SKM-1 treated with dmso at 0.1 percent for 144 hours (cell line): Measurements from ENCODE around the gene FAM20B.
"Not testable (repeated sequence)": the region's sequence is repeated elsewhere in the genome, so short reads cannot be mapped to it uniquely, and the experiment has no call there.

ENCODE experiments used
- DNase-seq: peaks from one replicate; lab custom pipeline; 2025; ENCODE audit not compliant: unreplicated experiment; lab: John Stamatoyannopoulos, UW

FAM20B gene

GRCh38 chr1:179023946-179024650 lies 1.6 kb upstream of the FAM20B start:
- no peak for DNase-seq

GRCh38 chr1:179025975-179026812 lies 500 bp downstream of the FAM20B start:
- DNase-seq, result peak; percentile 71

DNA sequence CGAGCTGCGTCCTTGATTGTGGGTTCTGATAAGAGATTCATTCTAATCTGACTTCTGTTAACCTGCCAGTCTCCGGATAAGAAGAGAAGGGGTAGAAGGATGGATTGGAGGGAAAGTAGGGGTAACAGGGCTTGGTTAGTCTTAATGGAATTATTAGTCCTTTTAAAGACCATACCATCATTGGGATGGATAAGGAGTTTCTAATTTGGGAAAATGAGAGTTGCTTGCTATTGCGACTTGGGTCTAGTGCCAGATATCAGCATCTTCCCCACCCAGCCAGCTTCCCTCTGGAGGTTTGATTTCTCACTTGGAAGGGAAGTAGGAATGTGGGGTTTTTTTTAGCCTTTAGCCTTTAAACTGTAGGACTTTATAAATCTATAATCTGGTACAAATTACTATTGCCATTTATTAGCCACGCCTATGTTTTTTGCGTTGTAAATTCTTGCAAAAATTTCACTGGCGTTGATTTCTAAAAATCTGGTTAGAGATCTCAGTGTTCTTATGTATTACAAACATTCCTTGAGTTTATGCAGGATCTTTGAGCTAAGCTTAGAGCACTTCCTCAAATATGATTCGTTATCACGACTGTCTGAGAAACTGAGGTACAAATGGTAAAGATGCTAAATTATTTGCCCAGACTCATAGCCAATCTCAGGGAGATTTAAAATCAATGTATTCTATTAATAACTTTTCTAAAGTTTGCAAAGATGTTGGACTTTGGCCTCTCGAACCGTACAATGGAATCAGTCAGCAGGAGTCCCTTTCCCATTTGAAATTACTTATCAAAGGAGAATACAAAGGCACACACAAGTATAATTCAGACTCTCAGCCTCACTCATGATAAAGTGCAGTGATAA lies 1.3 kb downstream of the FAM20B start:
- no peak for DNase-seq

DNA sequence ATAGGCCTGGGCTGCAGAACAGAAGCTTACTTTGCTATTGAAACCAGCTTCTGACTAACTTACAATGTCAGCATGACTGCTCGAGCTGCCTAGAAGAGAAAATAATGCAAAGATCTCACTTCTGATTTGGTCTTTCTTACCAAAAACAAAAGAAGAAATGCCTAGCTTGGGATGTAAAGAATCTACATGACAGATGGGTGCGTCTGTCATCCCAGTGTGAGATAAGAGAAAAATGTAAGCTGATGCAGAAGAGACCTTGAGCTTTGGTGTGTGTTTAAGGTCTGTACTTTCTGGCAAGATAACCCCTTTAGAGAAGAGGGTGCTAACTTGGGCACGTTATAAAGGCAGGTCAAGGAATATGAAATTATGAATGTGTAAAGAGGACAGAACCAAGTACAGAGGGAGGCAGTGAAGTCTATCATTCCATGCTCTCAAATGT lies 3.6 kb downstream of the FAM20B start:
- DNase-seq, result no peak

GRCh38 chr1:179030130-179030529 lies 4.4 kb downstream of the FAM20B start:
- no peak for DNase-seq

GRCh38 chr1:179030683-179031082 lies 5.0 kb downstream of the FAM20B start:
- DNase-seq, result no peak

GRCh38 chr1:179031284-179031683 lies 5.6 kb downstream of the FAM20B start:
- no peak for DNase-seq

DNA sequence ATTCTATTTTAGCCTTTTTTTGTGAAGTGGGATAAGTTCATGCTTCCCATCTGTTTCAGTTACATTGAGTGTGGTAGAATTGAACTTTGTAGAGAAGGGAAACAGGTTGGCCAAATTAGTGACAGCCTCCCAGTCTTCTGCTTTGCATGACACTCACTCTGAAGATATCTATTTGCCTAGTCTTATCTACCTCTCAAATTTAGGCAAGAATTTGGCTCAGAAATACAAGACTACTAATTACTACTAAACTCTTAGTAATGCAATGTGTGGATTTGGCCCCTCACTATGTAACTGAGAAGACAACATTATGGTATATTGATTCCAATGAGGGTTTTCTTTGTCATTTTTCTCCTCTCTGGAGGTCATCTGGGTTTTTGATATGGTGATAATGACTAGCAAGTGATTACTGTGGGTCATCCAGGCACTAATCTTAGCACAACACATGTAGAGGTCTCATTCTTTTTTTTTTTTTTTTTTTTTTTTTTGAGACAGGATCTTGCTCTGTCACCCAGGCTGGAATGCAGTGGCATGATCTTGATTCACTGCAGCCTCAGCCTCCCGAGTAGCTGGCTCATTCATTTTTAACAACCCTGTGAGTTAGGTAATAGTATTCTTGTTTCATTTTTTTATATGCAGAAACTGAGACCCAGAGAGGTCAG lies 6.3 kb downstream of the FAM20B start:
- no peak for DNase-seq

GRCh38 chr1:179034720-179035119 lies 9.0 kb downstream of the FAM20B start:
- DNase-seq, result no peak

GRCh38 chr1:179036844-179037465 lies 11.3 kb downstream of the FAM20B start:
- no peak for DNase-seq

- DNase-seq, result no peak
Observed at GRCh38 chr1:179038528-179039281, 13.0 kb downstream of the FAM20B start.

- not testable (repeated sequence) for DNase-seq
Observed at GRCh38 chr1:179039502-179040174, 13.9 kb downstream of the FAM20B start.

GRCh38 chr1:179040175-179040551 lies 14.5 kb downstream of the FAM20B start:
- DNase-seq, result not testable (repeated sequence)

- DNase-seq, result no peak
Observed at GRCh38 chr1:179042087-179042486, 16.4 kb downstream of the FAM20B start.

DNA sequence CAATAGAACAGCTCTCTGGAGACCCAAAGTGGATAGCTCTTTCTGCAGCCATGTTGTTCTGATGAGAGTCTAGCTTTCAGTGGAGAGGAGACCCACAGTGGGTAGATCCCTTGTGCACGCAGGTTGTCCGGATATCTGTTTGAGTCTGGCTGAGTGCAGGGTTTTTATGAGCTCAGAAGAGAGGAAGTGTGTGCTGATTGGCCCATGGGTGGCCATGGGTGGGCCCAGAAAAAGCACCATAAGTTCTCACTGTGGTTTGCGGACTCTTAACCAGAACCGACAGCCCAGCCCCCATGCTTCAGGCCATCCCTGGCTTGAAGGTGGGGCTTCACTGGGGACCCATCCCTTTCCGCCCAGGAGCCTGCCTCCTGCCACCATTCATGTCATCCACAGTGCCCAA lies 17.0 kb downstream of the FAM20B start:
- no peak for DNase-seq

DNA sequence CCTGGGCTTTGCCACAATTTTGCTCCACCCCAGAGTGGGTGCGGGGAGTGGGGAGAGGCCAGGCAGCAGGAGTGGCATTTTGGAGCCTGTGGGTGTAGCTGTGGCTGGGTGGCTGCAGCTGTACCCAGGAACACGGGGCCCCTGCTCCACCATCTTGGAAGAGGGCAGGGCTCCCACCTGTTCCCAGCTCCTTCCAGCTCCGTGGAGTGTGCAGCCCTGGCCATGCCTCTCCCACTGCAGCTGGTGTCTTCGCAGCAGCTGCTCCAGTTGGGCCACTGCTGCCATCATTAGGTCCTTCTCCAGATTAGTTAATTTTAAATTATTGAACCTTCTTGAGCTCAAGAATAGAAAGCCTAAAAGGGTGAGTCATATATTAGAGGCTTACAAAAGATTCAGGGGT lies 17.6 kb downstream of the FAM20B start:
- no peak for DNase-seq

DNA sequence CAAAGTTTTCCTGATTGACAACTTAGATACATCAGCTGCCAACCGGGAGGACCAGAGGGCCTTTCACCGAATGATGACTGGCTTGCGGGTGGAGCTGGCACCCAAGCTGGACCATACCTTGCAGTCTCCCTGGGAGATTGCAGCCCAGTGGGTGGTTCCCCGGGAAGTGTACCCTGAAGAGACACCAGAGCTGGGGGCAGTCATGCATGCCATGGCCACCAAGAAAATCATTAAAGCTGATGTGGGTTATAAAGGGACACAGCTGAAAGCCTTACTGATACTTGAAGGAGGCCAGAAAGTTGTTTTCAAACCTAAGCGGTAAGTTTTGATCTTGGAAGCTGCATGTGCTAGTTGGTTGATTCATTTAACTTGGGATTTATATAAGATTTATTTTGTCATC lies 18.2 kb downstream of the FAM20B start:
- DNase-seq, result no peak

GRCh38 chr1:179046808-179047635 lies 21.3 kb downstream of the FAM20B start:
- DNase-seq, result peak; percentile 44
